ENCODE measurements around the gene SCGB2A2.

SCGB2A2 gene

DNA sequence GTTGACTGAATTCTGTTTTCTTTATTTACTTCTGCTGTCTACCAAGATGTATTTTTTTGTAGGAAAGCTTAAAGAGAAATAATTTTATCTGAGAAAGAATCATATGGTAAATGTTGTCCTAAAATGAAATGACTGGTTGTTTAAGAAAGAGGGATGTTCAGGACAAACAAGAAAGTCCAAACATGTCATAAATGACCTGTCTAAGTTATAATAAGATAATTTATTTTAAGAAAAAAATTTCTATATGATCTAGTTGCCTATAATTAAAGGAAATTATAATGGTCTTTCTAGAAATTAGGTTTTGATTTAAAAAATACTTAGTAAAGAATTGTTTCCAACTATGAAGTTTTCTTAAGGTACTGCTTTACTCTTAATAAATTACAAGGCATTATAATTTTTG lies 10.5 kb downstream of the SCGB2A2 start:
- Histone ChIP-seq H3K79me1 (ENCODE audit: low read length) (no peaks in the 10 kb centered on the region), H3K18ac (ENCODE audit: low read length) (no peak overlapping the region), H3K4ac (ENCODE audit: low read depth, low read length) (no peak overlapping the region), H2BK120ac (ENCODE audit: insufficient read depth, low read length, poor library complexity) (no peak overlapping the region), H3K4me2 (ENCODE audit: low read length) (no peak overlapping the region), H2BK12ac (ENCODE audit: low read length) (no peak overlapping the region), H2AFZ (ENCODE audit: insufficient read depth, low read length, poor library complexity) (no peak overlapping the region), H4K91ac (ENCODE audit: low read depth, low read length) (no peak overlapping the region), H3K9me3 (ENCODE audit: insufficient read depth, low read depth, low read length) (no peaks in the 10 kb centered on the region), H3K4me1 (ENCODE audit: control insufficient read depth in 1 of 2, insufficient read depth in 2 of 2, low read length in 2 of 2) (no peaks in the 10 kb centered on the region), H3K9ac (ENCODE audit: low read length) (no peak overlapping the region), H3K36me3 (ENCODE audit: control insufficient read depth in 1 of 2, insufficient read depth in 2 of 2, low read length in 2 of 2) (no peaks in the 10 kb centered on the region), H4K12ac (ENCODE audit: low read depth, low read length) (no peak overlapping the region), H4K8ac (ENCODE audit: low read depth, low read length) (no peak overlapping the region), H3K23ac (ENCODE audit: low read length) (no peak overlapping the region), H2AK5ac (ENCODE audit: low read length) (no peak overlapping the region), H3K4me3 (ENCODE audit: low read depth, low read length) (no peak overlapping the region), H3K27me3 (ENCODE audit: insufficient read depth, low read length) (no peaks in the 10 kb centered on the region), H2BK5ac (ENCODE audit: low read depth, low read length, poor library complexity) (no peak overlapping the region), H3K79me2 (ENCODE audit: control insufficient read depth, insufficient read depth, low read length, poor library complexity) (no peaks in the 10 kb centered on the region), H3K27ac (ENCODE audit: low read depth, low read length) (no peak overlapping the region), H3K14ac (ENCODE audit: low read length) (no peak overlapping the region)
- DNase-seq = no peak

DNA sequence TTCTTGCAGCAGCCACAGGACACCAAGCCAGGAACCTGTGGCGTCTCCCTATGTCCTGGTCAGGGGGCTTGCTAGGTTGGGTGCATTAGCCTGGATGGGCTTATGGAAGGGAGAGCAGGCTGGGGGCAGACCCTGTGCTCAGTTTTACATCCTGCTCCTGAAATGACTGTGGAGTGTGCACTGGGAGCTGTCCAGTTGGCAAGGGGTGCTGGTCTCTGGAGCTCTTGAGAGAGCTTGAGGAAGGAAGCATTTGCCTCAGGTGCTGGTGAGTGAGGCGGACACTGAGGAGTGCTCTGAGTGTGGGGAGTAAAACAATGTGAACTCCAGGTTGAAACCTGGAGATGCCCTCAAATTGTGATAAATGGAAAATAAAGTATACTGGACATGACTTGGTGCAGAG lies 25.5 kb downstream of the SCGB2A2 start:
- Histone ChIP-seq H4K12ac (ENCODE audit: low read depth, low read length) (no peak overlapping the region), H2BK12ac (ENCODE audit: low read length) (no peak overlapping the region), H3K27me3 (ENCODE audit: insufficient read depth, low read length) (no peaks in the 10 kb centered on the region), H2AK5ac (ENCODE audit: low read length) (no peak overlapping the region), H3K36me3 (ENCODE audit: control insufficient read depth in 1 of 2, insufficient read depth in 2 of 2, low read length in 2 of 2) (no peaks in the 10 kb centered on the region), H3K4me1 (ENCODE audit: control insufficient read depth in 1 of 2, insufficient read depth in 2 of 2, low read length in 2 of 2) (no peaks in the 10 kb centered on the region), H4K91ac (ENCODE audit: low read depth, low read length) (no peak overlapping the region), H2BK120ac (ENCODE audit: insufficient read depth, low read length, poor library complexity) (no peak overlapping the region), H3K14ac (ENCODE audit: low read length) (no peak overlapping the region), H3K79me1 (ENCODE audit: low read length) (no peaks in the 10 kb centered on the region), H3K4me3 (ENCODE audit: low read depth, low read length) (no peak overlapping the region), H2BK5ac (ENCODE audit: low read depth, low read length, poor library complexity) (no peak overlapping the region), H3K9me3 (ENCODE audit: insufficient read depth, low read depth, low read length) (no peaks in the 10 kb centered on the region), H3K27ac (ENCODE audit: low read depth, low read length) (no peak overlapping the region), H3K9ac (ENCODE audit: low read length) (no peak overlapping the region), H3K4ac (ENCODE audit: low read depth, low read length) (no peak overlapping the region), H4K8ac (ENCODE audit: low read depth, low read length) (no peak overlapping the region), H3K79me2 (ENCODE audit: control insufficient read depth, insufficient read depth, low read length, poor library complexity) (no peaks in the 10 kb centered on the region), H3K18ac (ENCODE audit: low read length) (no peak overlapping the region), H3K4me2 (ENCODE audit: low read length) (no peak overlapping the region), H3K23ac (ENCODE audit: low read length) (no peak overlapping the region), H2AFZ (ENCODE audit: insufficient read depth, low read length, poor library complexity) (no peak overlapping the region)
- no CpG with 5 or more reads among the region's 2 CpGs for WGBS (ENCODE audit: extremely low coverage, insufficient coverage, insufficient read length)
- DNase-seq = peak; percentile 39 to 57

DNA sequence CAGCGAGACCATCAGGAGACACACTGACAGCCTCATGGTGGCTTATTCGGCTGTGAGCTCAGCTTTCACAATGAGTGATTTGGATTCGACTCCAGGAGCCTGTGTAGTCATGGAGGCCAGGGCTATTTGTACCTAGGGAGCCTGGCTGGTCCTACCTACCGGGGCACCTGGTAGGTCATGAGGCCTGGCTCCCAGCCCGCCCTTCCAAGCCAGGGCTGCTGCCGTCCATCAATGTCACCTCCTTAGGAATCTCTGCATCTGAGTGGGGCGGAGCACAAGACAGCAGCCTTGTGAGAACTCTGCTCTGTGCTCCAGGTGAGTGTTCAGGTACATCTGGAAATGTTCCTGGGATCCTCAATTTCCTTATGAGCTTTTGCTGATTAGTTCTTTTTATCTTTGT lies 29.0 kb downstream of the SCGB2A2 start, which contains the start of gene SCGB1D4:
TSS of gene SCGB1D4 (minus strand) at position 101 of the 400 bp plus-strand sequence. CDS start at position 36, 65 bp downstream.
- Histone ChIP-seq H3K23ac (ENCODE audit: low read length) (no peak within 1 kb of the TSS), H3K4ac (ENCODE audit: low read depth, low read length) (no peak within 1 kb of the TSS), H4K91ac (ENCODE audit: low read depth, low read length) (no peak within 1 kb of the TSS), H2AK5ac (ENCODE audit: low read length) (no peak within 1 kb of the TSS), H2AFZ (ENCODE audit: insufficient read depth, low read length, poor library complexity) (no peak within 1 kb of the TSS), H3K9ac (ENCODE audit: low read length) (no peak within 1 kb of the TSS), H4K8ac (ENCODE audit: low read depth, low read length) (no peak within 1 kb of the TSS), H3K14ac (ENCODE audit: low read length) (no peak within 1 kb of the TSS), H3K9me3 (ENCODE audit: insufficient read depth, low read depth, low read length) (no peaks in the 10 kb centered on the region), H3K79me2 (ENCODE audit: control insufficient read depth, insufficient read depth, low read length, poor library complexity) (no peaks in the 10 kb centered on the region), H2BK12ac (ENCODE audit: low read length) (no peak within 1 kb of the TSS), H3K79me1 (ENCODE audit: low read length) (no peaks in the 10 kb centered on the region), H3K27ac (ENCODE audit: low read depth, low read length) (no peak within 1 kb of the TSS), H3K4me2 (ENCODE audit: low read length) (no peak within 1 kb of the TSS), H3K4me3 (ENCODE audit: low read depth, low read length) (peak within 1 kb of the TSS; percentile 9), H2BK5ac (ENCODE audit: low read depth, low read length, poor library complexity) (no peak within 1 kb of the TSS), H4K12ac (ENCODE audit: low read depth, low read length) (no peak within 1 kb of the TSS), H2BK120ac (ENCODE audit: insufficient read depth, low read length, poor library complexity) (no peak within 1 kb of the TSS), H3K27me3 (ENCODE audit: insufficient read depth, low read length) (no peaks in the 10 kb centered on the region), H3K18ac (ENCODE audit: low read length) (no peak within 1 kb of the TSS), H3K36me3 (ENCODE audit: control insufficient read depth in 1 of 2, insufficient read depth in 2 of 2, low read length in 2 of 2) (no peaks in the 10 kb centered on the region), H3K4me1 (ENCODE audit: control insufficient read depth in 1 of 2, insufficient read depth in 2 of 2, low read length in 2 of 2) (no peaks in the 10 kb centered on the region)
- no CpG with 5 or more reads among the region's 7 CpGs for WGBS (ENCODE audit: extremely low coverage, insufficient coverage, insufficient read length)
- DNase-seq = no peak

- no peak overlapping the region for H2BK120ac ChIP-seq (ENCODE audit: insufficient read depth, low read length, poor library complexity)
- no peaks in the 10 kb centered on the region for H3K36me3 ChIP-seq (ENCODE audit: control insufficient read depth in 1 of 2, insufficient read depth in 2 of 2, low read length in 2 of 2)
- H3K79me1 ChIP-seq (ENCODE audit: low read length) = no peaks in the 10 kb centered on the region
- no peak overlapping the region for H2BK5ac ChIP-seq (ENCODE audit: low read depth, low read length, poor library complexity)
- H3K27ac ChIP-seq (ENCODE audit: low read depth, low read length) = no peak overlapping the region
- no peak overlapping the region for H2BK12ac ChIP-seq (ENCODE audit: low read length)
- H3K4me2 ChIP-seq (ENCODE audit: low read length) = no peak overlapping the region
- no peak overlapping the region for H2AK5ac ChIP-seq (ENCODE audit: low read length)
- no peak overlapping the region for H3K23ac ChIP-seq (ENCODE audit: low read length)
- H3K18ac ChIP-seq (ENCODE audit: low read length) = no peak overlapping the region
- DNase-seq = no peak
- H3K14ac ChIP-seq (ENCODE audit: low read length) = no peak overlapping the region
- H2AFZ ChIP-seq (ENCODE audit: insufficient read depth, low read length, poor library complexity) = no peak overlapping the region
- H4K8ac ChIP-seq (ENCODE audit: low read depth, low read length) = no peak overlapping the region
- no peaks in the 10 kb centered on the region for H3K27me3 ChIP-seq (ENCODE audit: insufficient read depth, low read length)
- no peak overlapping the region for H3K4me3 ChIP-seq (ENCODE audit: low read depth, low read length)
- H3K4me1 ChIP-seq (ENCODE audit: control insufficient read depth in 1 of 2, insufficient read depth in 2 of 2, low read length in 2 of 2) = no peaks in the 10 kb centered on the region
- H3K79me2 ChIP-seq (ENCODE audit: control insufficient read depth, insufficient read depth, low read length, poor library complexity) = no peaks in the 10 kb centered on the region
- no peak overlapping the region for H3K4ac ChIP-seq (ENCODE audit: low read depth, low read length)
- no peak overlapping the region for H4K91ac ChIP-seq (ENCODE audit: low read depth, low read length)
- H3K9me3 ChIP-seq (ENCODE audit: insufficient read depth, low read depth, low read length) = no peaks in the 10 kb centered on the region
- H4K12ac ChIP-seq (ENCODE audit: low read depth, low read length) = no peak overlapping the region
- WGBS (ENCODE audit: extremely low coverage, insufficient coverage, insufficient read length) = no CpG with 5 or more reads among the region's 6 CpGs
- no peak overlapping the region for H3K9ac ChIP-seq (ENCODE audit: low read length)
Measured at GRCh38 chr11:62306227-62306626, 36.3 kb downstream of the SCGB2A2 start.

All from trophoblast cell (in vitro differentiated cells and primary cell).